Neural progenitor cell (in vitro differentiated cells): ENCODE data around the gene ERCC6.

ENCODE experiments used
- CTCF ChIP-seq: fragments of 200-600 bp; sonication (generic); IDR thresholded peaks from 2 replicates; pipeline ENCODE4 v1.5.1; 2017; ENCODE audit warnings: antibody characterized with exemption, mild to moderate bottlenecking
- EZH2 ChIP-seq: fragments of 200-600 bp; sonication (generic); IDR thresholded peaks from 2 replicates; pipeline ENCODE4 v1.6.1; 2017; ENCODE audit warnings: antibody characterized with exemption, mild to moderate bottlenecking, moderate library complexity
- EZH2phosphoT487 ChIP-seq: fragments of 200-600 bp; sonication (generic); IDR thresholded peaks from 2 replicates; pipeline ENCODE4 v1.6.1; 2017; ENCODE audit warnings: antibody characterized with exemption

- TF ChIP-seq EZH2, result no peak
- TF ChIP-seq CTCF, result no peak
- no peak for TF ChIP-seq EZH2phosphoT487
These were observed 73.2 kb downstream of the ERCC6 start for GRCh38 chr10:49465736-49466135.
